ENCODE results near the gene LTBP2.

The LTBP2 gene

DNA sequence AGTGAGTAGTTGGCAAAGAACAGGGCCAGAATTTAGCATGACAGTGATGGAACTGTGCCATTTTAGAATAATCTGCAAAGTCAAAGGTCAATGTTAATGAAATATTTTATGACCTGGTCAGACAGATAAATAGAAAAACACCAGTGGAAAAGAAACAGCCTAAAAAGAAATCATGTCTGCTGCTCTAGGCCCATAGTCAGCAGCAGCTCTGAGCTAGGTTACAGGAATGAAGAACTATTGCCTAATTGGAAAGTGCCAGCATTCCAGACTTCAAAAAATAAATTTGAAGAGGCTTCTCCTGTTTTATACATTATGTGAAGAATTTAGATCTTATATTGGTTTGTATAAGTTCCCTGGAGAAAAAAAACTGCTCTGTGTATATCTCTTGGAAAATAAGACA lies 128.7 kb downstream of the LTBP2 start:
- TF ChIP-seq, protein P1, sequence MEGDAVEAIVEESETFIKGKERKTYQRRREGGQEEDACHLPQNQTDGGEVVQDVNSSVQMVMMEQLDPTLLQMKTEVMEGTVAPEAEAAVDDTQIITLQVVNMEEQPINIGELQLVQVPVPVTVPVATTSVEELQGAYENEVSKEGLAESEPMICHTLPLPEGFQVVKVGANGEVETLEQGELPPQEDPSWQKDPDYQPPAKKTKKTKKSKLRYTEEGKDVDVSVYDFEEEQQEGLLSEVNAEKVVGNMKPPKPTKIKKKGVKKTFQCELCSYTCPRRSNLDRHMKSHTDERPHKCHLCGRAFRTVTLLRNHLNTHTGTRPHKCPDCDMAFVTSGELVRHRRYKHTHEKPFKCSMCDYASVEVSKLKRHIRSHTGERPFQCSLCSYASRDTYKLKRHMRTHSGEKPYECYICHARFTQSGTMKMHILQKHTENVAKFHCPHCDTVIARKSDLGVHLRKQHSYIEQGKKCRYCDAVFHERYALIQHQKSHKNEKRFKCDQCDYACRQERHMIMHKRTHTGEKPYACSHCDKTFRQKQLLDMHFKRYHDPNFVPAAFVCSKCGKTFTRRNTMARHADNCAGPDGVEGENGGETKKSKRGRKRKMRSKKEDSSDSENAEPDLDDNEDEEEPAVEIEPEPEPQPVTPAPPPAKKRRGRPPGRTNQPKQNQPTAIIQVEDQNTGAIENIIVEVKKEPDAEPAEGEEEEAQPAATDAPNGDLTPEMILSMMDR (IDR thresholded peaks at IDR 0.05), result no peak

- TF ChIP-seq, protein P1 (IDR thresholded peaks at IDR 0.05), result no peak
These were observed 129.5 kb downstream of the LTBP2 start for GRCh38 chr14:74482571-74482970.

- TF ChIP-seq, protein P1 (IDR thresholded peaks at IDR 0.05), result no peak
These were observed 132.0 kb downstream of the LTBP2 start for GRCh38 chr14:74480046-74480445.

DNA sequence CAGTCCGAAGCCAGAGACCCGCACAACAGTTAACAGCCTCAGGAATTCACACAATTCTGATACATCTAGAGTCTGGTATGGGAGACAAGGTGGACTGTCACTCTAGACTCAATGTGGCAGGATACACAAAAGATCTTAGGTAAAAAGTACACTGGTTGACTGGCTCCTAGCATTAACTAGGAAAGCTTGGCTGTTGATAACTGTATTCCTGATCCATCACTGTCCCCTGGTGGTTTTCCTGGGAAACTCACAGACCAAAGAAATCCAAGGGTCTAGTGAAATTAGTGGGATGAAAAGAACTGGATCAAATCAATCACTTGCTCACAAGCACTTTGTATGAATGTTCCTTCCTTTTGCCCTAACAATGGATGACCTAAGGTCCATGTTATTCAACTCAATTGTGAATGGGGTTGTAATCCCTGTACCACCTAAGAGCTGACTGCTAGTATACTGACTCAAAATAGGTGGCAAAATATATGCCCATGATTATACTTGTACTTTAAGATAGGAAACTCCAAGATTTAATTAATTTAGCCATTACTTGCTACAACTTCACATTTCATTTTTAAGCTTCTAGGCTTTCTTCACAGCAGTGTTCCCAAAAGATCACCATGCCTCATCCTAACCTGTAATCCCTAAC lies 132.9 kb downstream of the LTBP2 start:
- TF ChIP-seq, protein P1 (IDR thresholded peaks at IDR 0.05), result peak; percentile 72

- TF ChIP-seq, protein P1 (IDR thresholded peaks at IDR 0.05), result no peak
These were observed 135.4 kb downstream of the LTBP2 start for GRCh38 chr14:74476607-74477006.

GRCh38 chr14:74476107-74476506 lies 135.9 kb downstream of the LTBP2 start:
- TF ChIP-seq, protein P1 (IDR thresholded peaks at IDR 0.05), result no peak

DNA sequence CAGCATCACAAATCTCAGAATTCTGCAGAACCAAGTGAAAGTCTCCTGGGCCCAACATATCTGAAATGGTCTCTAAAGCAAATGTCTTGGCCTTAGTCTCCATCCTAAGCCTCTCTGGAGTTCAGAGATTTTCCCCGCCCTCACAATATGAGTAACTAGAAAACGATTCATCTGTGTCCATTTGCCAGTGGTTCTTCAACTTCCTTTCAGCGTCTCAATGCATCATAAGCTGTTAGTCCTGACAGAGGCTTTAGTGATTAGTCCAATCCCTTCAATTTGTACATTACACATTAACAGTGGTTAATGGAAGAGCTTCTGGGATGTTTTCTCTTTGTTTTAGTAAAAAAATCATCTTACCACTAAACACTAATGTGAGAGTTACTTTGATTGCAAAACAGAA lies 136.4 kb downstream of the LTBP2 start:
- TF ChIP-seq, protein P1 (IDR thresholded peaks at IDR 0.05), result no peak

DNA sequence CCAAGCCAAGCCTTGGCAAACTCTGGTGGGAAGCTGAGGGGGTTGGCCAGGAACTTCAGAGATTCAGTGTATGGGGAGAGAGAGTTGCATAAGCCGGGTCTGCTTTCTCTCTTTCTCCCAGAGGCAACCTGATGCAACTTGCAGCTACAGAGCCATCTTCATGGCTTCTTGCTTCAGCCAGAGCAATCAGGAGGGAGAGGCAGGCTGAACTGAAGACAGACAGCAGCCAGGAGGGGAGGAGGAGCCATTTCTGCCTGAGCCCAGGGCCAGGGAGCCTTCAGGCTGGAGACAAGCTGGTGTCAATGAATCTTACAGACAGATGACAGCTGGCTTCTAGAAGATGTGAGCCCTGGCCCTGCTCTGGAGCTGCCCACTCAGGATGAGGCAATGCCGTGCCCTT lies 137.7 kb downstream of the LTBP2 start:
- TF ChIP-seq, protein P1 (IDR thresholded peaks at IDR 0.05), result no peak
